HG02623 (cell line): ENCODE measurements around the gene CYFIP2.
"Not testable (repeated sequence)": the region's sequence is repeated elsewhere in the genome, so short reads cannot be mapped to it uniquely, and the experiment has no call there.

Source experiments
- ATAC-seq: cut with Tn5 transposase; IDR thresholded peaks from one replicate; pipeline ENCODE4 v1.9.1; 2021; ENCODE audit warnings: moderate library complexity; ENCODE audit not compliant: unreplicated experiment

Gene CYFIP2

GRCh38 chr5:157265714-157266285 lies at the start of gene CYFIP2:
TSS of gene CYFIP2 (plus strand) at chr5:157266123. CDS start at chr5:157285362, 19,239 bp downstream.
- ATAC-seq = peak; percentile 83

GRCh38 chr5:157216391-157217142 lies 49.4 kb upstream of the CYFIP2 start:
- ATAC-seq = no peak

- ATAC-seq = no peak
Observed at GRCh38 chr5:157217289-157218024, 48.5 kb upstream of the CYFIP2 start.

- ATAC-seq = peak; percentile 61
Observed at GRCh38 chr5:157219491-157220271, 46.2 kb upstream of the CYFIP2 start.

- no peak for ATAC-seq
Observed at GRCh38 chr5:157221959-157222358, 44.0 kb upstream of the CYFIP2 start.

- no peak for ATAC-seq
Observed at GRCh38 chr5:157222506-157223230, 43.3 kb upstream of the CYFIP2 start.

GRCh38 chr5:157225469-157226422 lies 40.2 kb upstream of the CYFIP2 start:
- no peak for ATAC-seq

GRCh38 chr5:157230610-157231009 lies 35.3 kb upstream of the CYFIP2 start:
- no peak for ATAC-seq

- no peak for ATAC-seq
Observed at GRCh38 chr5:157232706-157233105, 33.2 kb upstream of the CYFIP2 start.

GRCh38 chr5:157233515-157233914 lies 32.4 kb upstream of the CYFIP2 start:
- ATAC-seq = no peak

- ATAC-seq = no peak
Observed at GRCh38 chr5:157236423-157236822, 29.5 kb upstream of the CYFIP2 start.

- no peak for ATAC-seq
Observed at GRCh38 chr5:157241483-157241882, 24.4 kb upstream of the CYFIP2 start.

GRCh38 chr5:157244704-157245103 lies 21.2 kb upstream of the CYFIP2 start:
- ATAC-seq = not testable (repeated sequence)

GRCh38 chr5:157245476-157245875 lies 20.4 kb upstream of the CYFIP2 start:
- ATAC-seq = no peak

GRCh38 chr5:157245886-157246285 lies 20.0 kb upstream of the CYFIP2 start:
- no peak for ATAC-seq

GRCh38 chr5:157247267-157247666 lies 18.7 kb upstream of the CYFIP2 start:
- no peak for ATAC-seq

GRCh38 chr5:157248821-157249470 lies 17.0 kb upstream of the CYFIP2 start:
- ATAC-seq = no peak

GRCh38 chr5:157252711-157253465 lies 13.0 kb upstream of the CYFIP2 start:
- peak; percentile 85 for ATAC-seq
